ENCODE results near the gene ADRA2A.

Gene ADRA2A

GRCh38 chr10:111113238-111113960 lies 36.6 kb downstream of the ADRA2A start:
- no peak overlapping the region for H3K4me3 ChIP-seq (ENCODE audit: low read depth, low read length)
- in situ Hi-C loops (cut with HindIII; ENCODE audit: low sequenced_read_pairs) = no loop called here
- DNase-seq (ENCODE audit: low read depth, low spot score) = no peak
- TF ChIP-seq, protein P1, sequence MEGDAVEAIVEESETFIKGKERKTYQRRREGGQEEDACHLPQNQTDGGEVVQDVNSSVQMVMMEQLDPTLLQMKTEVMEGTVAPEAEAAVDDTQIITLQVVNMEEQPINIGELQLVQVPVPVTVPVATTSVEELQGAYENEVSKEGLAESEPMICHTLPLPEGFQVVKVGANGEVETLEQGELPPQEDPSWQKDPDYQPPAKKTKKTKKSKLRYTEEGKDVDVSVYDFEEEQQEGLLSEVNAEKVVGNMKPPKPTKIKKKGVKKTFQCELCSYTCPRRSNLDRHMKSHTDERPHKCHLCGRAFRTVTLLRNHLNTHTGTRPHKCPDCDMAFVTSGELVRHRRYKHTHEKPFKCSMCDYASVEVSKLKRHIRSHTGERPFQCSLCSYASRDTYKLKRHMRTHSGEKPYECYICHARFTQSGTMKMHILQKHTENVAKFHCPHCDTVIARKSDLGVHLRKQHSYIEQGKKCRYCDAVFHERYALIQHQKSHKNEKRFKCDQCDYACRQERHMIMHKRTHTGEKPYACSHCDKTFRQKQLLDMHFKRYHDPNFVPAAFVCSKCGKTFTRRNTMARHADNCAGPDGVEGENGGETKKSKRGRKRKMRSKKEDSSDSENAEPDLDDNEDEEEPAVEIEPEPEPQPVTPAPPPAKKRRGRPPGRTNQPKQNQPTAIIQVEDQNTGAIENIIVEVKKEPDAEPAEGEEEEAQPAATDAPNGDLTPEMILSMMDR (IDR thresholded peaks at IDR 0.05; ENCODE audit: low read depth, low read length) = no peak

DNA sequence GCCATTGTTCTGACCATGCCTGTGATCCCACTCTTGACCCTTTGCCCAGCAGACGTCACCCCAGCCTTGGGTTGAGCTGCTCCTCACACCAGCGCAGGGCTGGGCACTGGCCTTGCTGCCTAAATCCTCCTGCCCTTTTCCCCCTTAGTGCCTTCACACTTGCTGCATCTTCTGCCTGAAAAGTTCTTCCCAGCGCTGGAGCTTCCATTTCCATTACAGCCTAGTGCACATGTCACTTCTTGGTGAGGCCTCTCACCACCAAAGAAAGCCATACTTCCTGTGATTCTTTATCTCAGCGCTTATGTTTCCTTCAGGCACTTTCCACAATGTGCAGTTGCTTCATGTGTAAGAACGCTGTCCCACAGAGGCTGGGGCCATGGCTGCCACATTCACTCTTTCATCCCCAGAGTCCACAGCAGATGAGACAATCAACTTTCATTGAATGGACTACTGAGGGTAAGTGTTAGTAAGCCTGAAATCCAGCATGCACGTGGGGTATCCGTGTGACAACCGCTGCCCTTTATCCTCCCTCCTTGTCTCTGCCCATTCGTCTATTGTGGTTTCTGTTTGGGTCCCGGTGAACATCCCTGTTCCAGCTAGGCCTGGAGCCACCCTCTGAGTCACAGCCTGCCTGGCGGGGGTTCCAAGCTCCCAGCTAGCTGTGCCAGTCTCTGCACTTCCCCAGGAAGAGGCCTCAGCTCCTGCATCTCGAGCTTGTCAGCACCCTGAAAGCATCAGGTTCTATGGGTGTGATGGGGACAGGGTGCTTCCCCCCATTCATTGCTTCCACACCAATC lies 37.3 kb downstream of the ADRA2A start:
- in situ Hi-C loops (cut with HindIII; ENCODE audit: low sequenced_read_pairs) = no loop called here
- peak; percentile 14 for DNase-seq (ENCODE audit: low read depth, low spot score)
- TF ChIP-seq, protein P1 (IDR thresholded peaks at IDR 0.05; ENCODE audit: low read depth, low read length) = no peak
- no peak overlapping the region for H3K4me3 ChIP-seq (ENCODE audit: low read depth, low read length)

GRCh38 chr10:111114758-111115500 lies 38.1 kb downstream of the ADRA2A start:
- no peak for DNase-seq (ENCODE audit: low read depth, low spot score)
- TF ChIP-seq, protein P1 (IDR thresholded peaks at IDR 0.05; ENCODE audit: low read depth, low read length) = no peak
- no peak overlapping the region for H3K4me3 ChIP-seq (ENCODE audit: low read depth, low read length)
- in situ Hi-C loops (cut with HindIII; ENCODE audit: low sequenced_read_pairs) = no loop called here

- no peak for DNase-seq (ENCODE audit: low read depth, low spot score)
- H3K4me3 ChIP-seq (ENCODE audit: low read depth, low read length) = no peak overlapping the region
- TF ChIP-seq, protein P1 (IDR thresholded peaks at IDR 0.05; ENCODE audit: low read depth, low read length) = no peak
- in situ Hi-C loops (cut with HindIII; ENCODE audit: low sequenced_read_pairs) = no loop called here
Measured at GRCh38 chr10:111116211-111116610, 39.4 kb downstream of the ADRA2A start.

DNA sequence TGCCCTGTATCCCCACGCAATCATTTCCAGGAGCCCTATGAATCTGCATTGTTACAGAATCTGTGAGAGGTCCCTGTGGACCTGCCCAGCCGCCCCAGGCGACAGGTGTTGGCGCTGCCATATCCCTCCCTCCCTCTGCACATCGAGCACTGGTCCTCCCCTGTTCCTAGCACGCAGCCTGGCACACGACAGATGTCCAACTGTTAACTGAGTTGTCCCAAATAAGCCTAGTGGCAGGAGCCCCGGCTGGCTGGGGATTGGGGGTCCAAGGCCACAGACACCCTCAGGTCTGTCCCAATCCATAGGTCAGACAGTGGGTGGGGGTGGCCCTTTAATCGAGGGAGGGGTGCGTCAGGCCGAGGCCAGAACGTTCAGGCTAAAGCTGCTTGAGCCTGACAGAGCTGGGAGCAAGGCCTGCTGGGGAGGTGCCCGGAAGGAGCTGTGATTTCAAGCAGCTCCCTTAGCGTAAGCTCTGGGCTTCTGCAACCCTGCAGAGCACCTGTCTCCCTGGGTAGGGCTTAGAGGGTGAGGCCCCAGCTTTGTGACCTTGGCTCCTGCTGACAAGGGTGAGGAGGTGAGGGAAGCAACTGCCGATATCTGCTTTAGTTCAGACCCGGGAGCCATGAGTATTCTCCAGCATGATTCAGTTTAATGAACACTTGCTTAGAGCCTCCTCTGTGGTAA lies 40.1 kb downstream of the ADRA2A start:
- in situ Hi-C loops (cut with HindIII; ENCODE audit: low sequenced_read_pairs) = no loop called here
- H3K4me3 ChIP-seq (ENCODE audit: low read depth, low read length) = no peak overlapping the region
- no peak for DNase-seq (ENCODE audit: low read depth, low spot score)
- TF ChIP-seq, protein P1 (IDR thresholded peaks at IDR 0.05; ENCODE audit: low read depth, low read length) = no peak
